GM19324 (cell line): Measurements from ENCODE around the gene GOLGA6L7.
"Not testable (repeated sequence)": the region's sequence is repeated elsewhere in the genome, so short reads cannot be mapped to it uniquely, and the experiment has no call there.

Source experiments
- ATAC-seq: cut with Tn5 transposase; IDR thresholded peaks from one replicate; pipeline ENCODE4 v1.9.1; 2021; ENCODE audit warnings: mild to moderate bottlenecking, moderate library complexity; ENCODE audit not compliant: unreplicated experiment, low FRiP score

Gene GOLGA6L7

GRCh38 chr15:28847959-28848358 is 485 bp downstream of the GOLGA6L7 start:
- ATAC-seq, result not testable (repeated sequence)

DNA sequence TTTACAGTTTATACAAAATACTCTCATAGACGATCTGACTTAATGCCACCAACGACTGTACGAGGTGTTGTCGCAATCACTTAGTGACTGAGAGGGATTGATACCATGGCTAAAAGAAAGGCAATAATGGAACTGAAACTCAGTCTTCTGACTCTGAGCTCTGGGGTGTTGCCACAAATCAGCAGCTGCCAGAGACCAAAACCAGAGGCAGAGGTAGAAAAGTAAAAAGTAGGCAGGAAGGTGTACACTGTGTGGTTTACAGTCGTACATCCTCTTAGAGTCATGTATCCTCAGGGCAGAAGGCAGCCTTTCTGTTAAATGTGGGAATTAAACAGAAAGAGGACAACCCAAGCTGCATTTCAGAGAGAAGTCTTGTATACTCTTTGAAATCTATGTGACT is 1.2 kb downstream of the GOLGA6L7 start:
- ATAC-seq, result not testable (repeated sequence)

DNA sequence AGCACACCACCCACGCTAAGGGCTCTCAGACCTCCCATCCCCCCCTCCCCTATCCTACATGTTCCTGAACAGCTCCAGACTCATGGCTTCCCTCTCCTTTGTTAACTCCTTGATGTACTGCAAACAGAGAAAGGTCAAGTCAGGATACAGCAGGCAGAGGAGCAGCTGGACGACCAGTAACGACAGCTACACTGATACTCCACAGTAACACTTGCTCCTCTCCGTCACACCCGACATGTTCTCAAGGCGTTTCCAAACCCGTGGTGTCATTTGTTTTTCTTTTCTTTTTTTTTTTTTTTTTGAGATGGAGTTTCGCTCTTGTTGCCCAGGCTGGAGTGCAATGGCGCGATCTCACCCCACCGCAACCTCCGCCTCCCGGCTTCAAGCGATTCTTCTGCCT is 4.3 kb downstream of the GOLGA6L7 start:
- ATAC-seq, result not testable (repeated sequence)

GRCh38 chr15:28843520-28843919 is 4.9 kb downstream of the GOLGA6L7 start:
- not testable (repeated sequence) for ATAC-seq

DNA sequence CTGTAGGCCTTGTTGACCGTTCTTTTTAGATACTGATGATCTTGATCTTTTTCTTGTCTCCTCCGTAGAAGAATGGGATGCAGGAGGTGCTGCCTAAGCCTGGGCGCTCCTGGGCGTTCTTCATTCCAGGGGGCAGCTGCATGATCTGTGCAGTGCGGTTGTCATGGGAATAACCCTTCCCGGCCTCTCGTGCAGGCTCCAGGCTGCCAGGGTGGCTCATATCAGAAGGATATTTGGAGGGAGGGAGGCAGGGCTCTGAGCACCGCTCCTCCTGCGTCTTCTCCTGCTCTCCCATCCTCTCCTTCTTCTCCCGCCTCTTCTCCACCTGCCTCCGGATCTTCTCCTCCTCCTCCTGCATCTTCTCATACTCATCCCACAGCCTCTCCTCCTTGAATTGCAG is 6.2 kb downstream of the GOLGA6L7 start:
- ATAC-seq, result not testable (repeated sequence)

GRCh38 chr15:28840285-28840684 is 8.2 kb downstream of the GOLGA6L7 start:
- not testable (repeated sequence) for ATAC-seq

DNA sequence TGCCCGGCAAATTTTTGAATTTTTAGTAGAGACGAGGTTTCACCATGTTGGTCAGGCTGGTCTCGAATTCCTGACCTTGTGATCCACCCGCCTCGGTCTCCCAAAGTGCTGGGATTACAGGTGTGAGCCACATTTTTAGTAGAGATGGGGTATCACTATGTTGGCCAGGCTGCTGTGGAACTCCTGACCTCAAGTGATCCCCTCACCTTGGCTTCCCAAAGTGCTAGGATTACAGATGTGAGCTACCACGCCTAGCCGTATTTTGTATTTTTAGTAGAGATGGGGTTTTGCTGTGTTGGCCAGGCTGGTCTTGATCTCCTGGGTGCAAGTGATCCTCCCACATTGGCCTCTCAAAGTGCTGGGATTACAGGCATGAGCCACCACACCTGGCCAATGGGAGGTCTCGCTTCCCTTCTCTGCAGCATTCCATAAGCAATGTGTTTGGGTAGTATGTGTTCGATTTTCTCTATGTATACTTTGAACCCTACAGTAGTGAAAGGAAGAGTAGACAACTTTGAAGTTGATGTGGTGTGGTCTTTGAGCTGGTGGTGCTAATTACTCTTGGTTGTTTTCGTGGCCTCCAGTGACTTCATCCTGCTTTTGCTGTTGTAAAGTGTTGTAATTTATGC is 13.4 kb downstream of the GOLGA6L7 start:
- not testable (repeated sequence) for ATAC-seq

GRCh38 chr15:28831897-28832587 is 16.4 kb downstream of the GOLGA6L7 start:
- not testable (repeated sequence) for ATAC-seq

GRCh38 chr15:28821420-28821819 is 27.0 kb downstream of the GOLGA6L7 start:
- ATAC-seq, result not testable (repeated sequence)

DNA sequence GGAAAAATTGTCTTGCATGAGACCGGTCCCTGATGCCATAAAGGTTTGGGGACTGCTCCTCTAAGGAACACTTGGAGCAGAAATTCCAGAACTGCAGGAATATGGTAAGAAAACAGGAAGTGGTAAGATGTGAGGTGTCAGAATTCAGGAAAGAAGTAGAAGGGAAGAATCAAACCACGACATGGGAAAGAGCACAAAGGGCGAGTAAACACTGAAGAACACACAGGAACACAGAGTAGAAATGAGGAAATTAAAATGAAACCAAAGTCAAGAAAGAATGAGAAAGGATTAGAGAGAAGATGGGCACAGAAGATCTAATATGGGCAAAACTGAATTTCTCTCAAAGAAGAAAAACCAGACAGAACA is 28.5 kb downstream of the GOLGA6L7 start:
- ATAC-seq, result not testable (repeated sequence)

- ATAC-seq, result not testable (repeated sequence)
Observed at GRCh38 chr15:28819019-28819929, 29.2 kb downstream of the GOLGA6L7 start.

DNA sequence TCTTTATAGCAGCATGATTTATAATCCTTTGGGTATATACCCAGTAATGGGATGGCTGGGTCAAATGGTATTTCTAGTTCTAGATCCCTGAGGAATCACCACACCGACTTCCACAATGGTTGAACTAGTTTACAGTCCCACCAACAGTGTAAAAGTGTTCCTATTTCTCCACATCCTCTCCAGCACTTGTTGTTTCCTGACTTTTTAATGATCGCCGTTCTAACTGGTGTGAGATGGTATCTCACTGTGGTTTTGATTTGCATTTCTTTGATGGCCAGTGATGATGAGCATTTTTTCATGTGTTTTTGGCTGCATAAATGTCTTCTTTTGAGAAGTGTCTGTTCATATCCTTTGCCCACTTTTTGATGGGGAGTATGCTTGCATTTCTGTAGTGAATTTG is 30.3 kb downstream of the GOLGA6L7 start:
- not testable (repeated sequence) for ATAC-seq

DNA sequence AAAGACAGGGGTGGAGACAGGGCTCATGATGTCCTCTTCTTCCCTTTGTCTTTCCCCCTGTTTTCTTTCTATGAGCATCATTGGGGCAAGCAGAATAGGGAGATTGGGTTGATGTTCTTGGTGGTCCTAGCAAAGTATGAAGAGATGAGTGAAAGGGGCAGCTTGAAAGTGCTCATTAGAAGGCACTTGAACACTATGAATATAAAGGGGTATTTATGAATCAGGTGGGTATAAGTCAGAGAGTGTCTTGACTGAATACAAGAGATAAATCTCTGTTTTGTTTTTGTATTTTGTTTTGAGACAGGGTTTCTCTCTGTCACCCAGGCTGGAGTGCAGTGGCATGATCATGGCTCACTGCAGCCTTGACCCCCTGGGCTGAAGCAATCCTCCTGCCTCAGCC is 34.4 kb downstream of the GOLGA6L7 start:
- not testable (repeated sequence) for ATAC-seq

- ATAC-seq, result not testable (repeated sequence)
Observed at GRCh38 chr15:28813392-28813791, 35.1 kb downstream of the GOLGA6L7 start.

GRCh38 chr15:28811852-28812550 is 36.4 kb downstream of the GOLGA6L7 start:
- ATAC-seq, result not testable (repeated sequence)

GRCh38 chr15:28810444-28810843 is 38.0 kb downstream of the GOLGA6L7 start:
- ATAC-seq, result not testable (repeated sequence)

DNA sequence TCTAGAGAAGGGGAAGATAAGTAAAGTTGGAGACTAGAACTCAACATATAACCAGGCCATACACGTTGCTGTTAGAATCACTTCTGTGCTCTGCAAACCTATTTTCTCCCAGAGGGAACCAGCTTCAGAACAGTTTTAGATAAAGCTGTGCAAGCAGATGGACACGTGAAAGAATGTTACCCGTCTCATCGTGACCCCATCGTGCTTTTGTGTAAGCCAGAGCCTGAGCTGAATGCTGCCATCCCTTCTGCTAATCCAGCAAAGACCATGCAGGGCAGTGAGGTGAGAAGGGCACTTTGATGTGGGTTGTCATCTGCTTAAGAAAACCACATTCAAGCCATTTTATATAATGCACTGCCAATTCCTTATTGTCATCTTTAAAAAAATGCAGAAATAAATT is 40.3 kb downstream of the GOLGA6L7 start:
- not testable (repeated sequence) for ATAC-seq

- ATAC-seq, result not testable (repeated sequence)
Observed at GRCh38 chr15:28800366-28800765, 48.1 kb downstream of the GOLGA6L7 start.

- ATAC-seq, result not testable (repeated sequence)
Observed at GRCh38 chr15:28798234-28798633, 50.2 kb downstream of the GOLGA6L7 start.

DNA sequence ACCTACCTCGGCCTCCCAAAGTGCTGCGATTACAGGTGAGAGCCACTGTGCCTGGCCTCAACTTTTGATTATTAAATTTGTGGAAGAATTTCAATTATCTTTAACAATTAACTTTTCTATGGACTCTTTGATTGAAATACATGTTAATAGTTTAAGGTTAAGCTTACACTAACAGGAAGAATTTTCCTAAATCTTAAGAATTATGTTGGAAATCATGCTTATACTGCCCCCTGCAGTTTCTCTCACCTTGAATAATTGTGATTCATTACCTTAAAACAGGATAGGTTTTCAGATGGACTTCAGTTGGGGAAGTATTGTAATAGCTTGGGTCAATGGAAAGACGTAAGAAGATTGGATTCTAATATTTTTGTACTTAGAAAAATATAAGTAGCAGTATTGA is 54.2 kb downstream of the GOLGA6L7 start:
- not testable (repeated sequence) for ATAC-seq
